Activated CD4-positive, alpha-beta memory T cell treated with anti-CD3 and anti-CD28 coated beads for 36 hours (primary cell): ENCODE data around the gene RASA3. TPM values are rescaled to one million over a fixed set of nuclear protein-coding genes. Genes with fewer than 3 reads are reported as not detected.

Experiments used
- CTCF ChIA-PET: fragments of 350-600 bp; sonication (Branson Sonifier 250); formaldehyde crosslinking; loops from one replicate; lab custom pipeline; 2021; ENCODE audit warnings: antibody characterized with exemption, inconsistent platforms; lab: Charles Lee
- POLR2A ChIA-PET: fragments of 350-600 bp; sonication (Branson Sonifier 250); formaldehyde crosslinking; loops from one replicate; lab custom pipeline; 2021; ENCODE audit warnings: antibody characterized with exemption; lab: Charles Lee
- DNase-seq: peaks from one replicate; pipeline ENCODE4 v3.0.0-alpha.2; 2020
- H3K27ac Mint-ChIP-seq: one replicate; pipeline ENCODE4 v1.8.0; 2021; ENCODE audit warnings: mixed read lengths
- H3K27me3 Mint-ChIP-seq: one replicate; pipeline ENCODE4 v1.8.0; 2021; ENCODE audit warnings: mixed read lengths
- H3K36me3 Mint-ChIP-seq: one replicate; pipeline ENCODE4 v1.8.0; 2021; ENCODE audit warnings: mixed read lengths
- H3K4me1 Mint-ChIP-seq: one replicate; pipeline ENCODE4 v1.8.0; 2021; ENCODE audit warnings: low read depth, mixed read lengths
- H3K4me3 Mint-ChIP-seq: one replicate; pipeline ENCODE4 v1.8.0; 2021; ENCODE audit warnings: mild to moderate bottlenecking, mixed read lengths
- H3K9me3 Mint-ChIP-seq: one replicate; pipeline ENCODE4 v1.8.0; 2021; ENCODE audit warnings: mixed read lengths
- intact Hi-C: fragments of 100-400 bp; cut with micrococcal nuclease; formaldehyde crosslinking; loops from one replicate; pipeline ENCODE4 v1.15.1; 2023
- total RNA-seq, 2 experiments: library from RNA; stranded (reverse); gene quantifications; one replicate each; pipeline ENCODE4 v1.2.3, GENCODE V29; 2021

RASA3 gene
- total RNA-seq, 2 experiments from 2014 or later, result 45.9 to 49.3 TPM

GRCh38 chr13:114059946-114060860 lies 72.2 kb downstream of the RASA3 start:
- H3K27me3 Mint-ChIP-seq, result no peaks in the 10 kb centered on the region
- H3K36me3 Mint-ChIP-seq, result peaks cover 16% of the 10 kb centered on the region
- H3K9me3 Mint-ChIP-seq, result no peaks in the 10 kb centered on the region
- H3K4me3 Mint-ChIP-seq, result no peak overlapping the region
- ChIA-PET CTCF (no interaction called here), POLR2A (no interaction called here)
- DNase-seq, result no peak
- peak overlapping the region; percentile 47 for H3K27ac Mint-ChIP-seq
- peaks cover 53% of the 10 kb centered on the region for H3K4me1 Mint-ChIP-seq
- intact Hi-C loops, result no loop called here

- no peaks in the 10 kb centered on the region for H3K9me3 Mint-ChIP-seq
- H3K27me3 Mint-ChIP-seq, result no peaks in the 10 kb centered on the region
- DNase-seq, result no peak
- peak overlapping the region; percentile 47 for H3K27ac Mint-ChIP-seq
- H3K4me3 Mint-ChIP-seq, result no peak overlapping the region
- intact Hi-C loops, result no loop called here
- H3K36me3 Mint-ChIP-seq, result peaks cover 22% of the 10 kb centered on the region
- ChIA-PET POLR2A (no interaction called here), CTCF (no interaction called here)
- peaks cover 52% of the 10 kb centered on the region for H3K4me1 Mint-ChIP-seq
These were observed 73.0 kb downstream of the RASA3 start for GRCh38 chr13:114059428-114059827.

- ChIA-PET POLR2A (no interaction called here), CTCF (interaction anchor here (0.6 kb wide), 1 partner anchor 565 kb away, joined by 3 read pairs; no protein-coding TSS in a partner anchor)
- peaks cover 25% of the 10 kb centered on the region for H3K36me3 Mint-ChIP-seq
- no peak overlapping the region for H3K4me3 Mint-ChIP-seq
- H3K4me1 Mint-ChIP-seq, result peaks cover 48% of the 10 kb centered on the region
- intact Hi-C loops, result no loop called here
- H3K27ac Mint-ChIP-seq, result peak overlapping the region; percentile 54
- no peaks in the 10 kb centered on the region for H3K9me3 Mint-ChIP-seq
- H3K27me3 Mint-ChIP-seq, result no peaks in the 10 kb centered on the region
- DNase-seq, result no peak
These were observed 74.2 kb downstream of the RASA3 start for GRCh38 chr13:114058051-114058867.

GRCh38 chr13:114057166-114058050 lies 75.0 kb downstream of the RASA3 start:
- H3K36me3 Mint-ChIP-seq, result peaks cover 23% of the 10 kb centered on the region
- H3K27ac Mint-ChIP-seq, result peak overlapping the region; percentile 66
- no peaks in the 10 kb centered on the region for H3K27me3 Mint-ChIP-seq
- no peak for DNase-seq
- no peak overlapping the region for H3K4me3 Mint-ChIP-seq
- intact Hi-C loops, result no loop called here
- CTCF ChIA-PET, result interaction anchor here (0.6 to 1.0 kb wide), 2 partner anchors 54 to 564 kb away, joined by 3 read pairs; no protein-coding TSS in a partner anchor
- POLR2A ChIA-PET, result interaction anchor here (1.0 kb wide), 1 partner anchor 10 kb away, joined by 3 read pairs; no protein-coding TSS in a partner anchor
- peaks cover 50% of the 10 kb centered on the region for H3K4me1 Mint-ChIP-seq
- no peaks in the 10 kb centered on the region for H3K9me3 Mint-ChIP-seq

- intact Hi-C loops, result no loop called here
- Mint-ChIP-seq H3K9me3 (no peaks in the 10 kb centered on the region), H3K36me3 (peaks cover 21% of the 10 kb centered on the region), H3K27me3 (no peaks in the 10 kb centered on the region), H3K4me3 (no peak overlapping the region), H3K4me1 (peaks cover 47% of the 10 kb centered on the region), H3K27ac (peak overlapping the region; percentile 13)
- no peak for DNase-seq
- ChIA-PET CTCF (interaction anchor here (1.0 kb wide), 1 partner anchor 55 kb away, joined by 3 read pairs; no protein-coding TSS in a partner anchor), POLR2A (interaction anchor here (1.0 kb wide), 1 partner anchor 11 kb away, joined by 3 read pairs; no protein-coding TSS in a partner anchor)
These were observed 76.0 kb downstream of the RASA3 start for GRCh38 chr13:114056205-114057013.

- Mint-ChIP-seq H3K27ac (peak overlapping the region; percentile 49), H3K9me3 (no peaks in the 10 kb centered on the region), H3K27me3 (no peaks in the 10 kb centered on the region), H3K36me3 (peaks cover 21% of the 10 kb centered on the region), H3K4me1 (peaks cover 47% of the 10 kb centered on the region), H3K4me3 (no peak overlapping the region)
- intact Hi-C loops, result no loop called here
- no peak for DNase-seq
- ChIA-PET POLR2A (no interaction called here), CTCF (interaction anchor here (0.6 kb wide), 1 partner anchor 9 kb away, joined by 3 read pairs; no protein-coding TSS in a partner anchor)
These were observed 76.7 kb downstream of the RASA3 start for GRCh38 chr13:114055766-114056165.

- CTCF ChIA-PET, result interaction anchor here (0.6 kb wide), 1 partner anchor 9 kb away, joined by 3 read pairs; no protein-coding TSS in a partner anchor
These were observed 77.5 kb downstream of the RASA3 start for GRCh38 chr13:114054830-114055439.

GRCh38 chr13:114054264-114054663 lies 78.2 kb downstream of the RASA3 start:
- ChIA-PET CTCF (no interaction called here), POLR2A (no interaction called here)
- Mint-ChIP-seq H3K27ac (peak overlapping the region; percentile 23), H3K4me3 (no peak overlapping the region), H3K27me3 (no peaks in the 10 kb centered on the region), H3K36me3 (peaks cover 17% of the 10 kb centered on the region), H3K9me3 (no peaks in the 10 kb centered on the region), H3K4me1 (peaks cover 54% of the 10 kb centered on the region)
- no peak for DNase-seq
- intact Hi-C loops, result no loop called here

More at GRCh38 chr13:114054830-114055439, 77.5 kb downstream of the RASA3 start:
- H3K4me3 Mint-ChIP-seq, result no peak overlapping the region
- H3K9me3 Mint-ChIP-seq, result no peaks in the 10 kb centered on the region
- POLR2A ChIA-PET, result no interaction called here
- H3K36me3 Mint-ChIP-seq, result peaks cover 18% of the 10 kb centered on the region
- no peaks in the 10 kb centered on the region for H3K27me3 Mint-ChIP-seq
- H3K4me1 Mint-ChIP-seq, result peaks cover 51% of the 10 kb centered on the region
- intact Hi-C loops, result no loop called here
- no peak overlapping the region for H3K27ac Mint-ChIP-seq
- no peak for DNase-seq

GRCh38 chr13:114053026-114053425 lies 79.4 kb downstream of the RASA3 start:
- Mint-ChIP-seq H3K4me1 (peaks cover 52% of the 10 kb centered on the region), H3K36me3 (peaks cover 17% of the 10 kb centered on the region), H3K4me3 (no peak overlapping the region), H3K27me3 (no peaks in the 10 kb centered on the region), H3K27ac (no peak overlapping the region), H3K9me3 (no peaks in the 10 kb centered on the region)
- no peak for DNase-seq
- ChIA-PET POLR2A (no interaction called here), CTCF (no interaction called here)
- intact Hi-C loops, result no loop called here
